Stimulated activated CD4-positive, alpha-beta T cell treated with anti-CD3 and anti-CD28 coated beads, Interleukin-12 subunit alpha, Interleukin-12 subunit beta, amount 100 ng/mL, for 24 hours (primary cell): ENCODE data around the gene FUT9.
"Not testable (repeated sequence)": the region's sequence is repeated elsewhere in the genome, so short reads cannot be mapped to it uniquely, and the experiment has no call there.

ENCODE experiments used
- DNase-seq, 2 experiments: peaks; one replicate each; pipeline ENCODE4 v3.0.0-alpha.2; 2020; ENCODE audit warnings: low read depth in 2 of 2

FUT9 gene

DNA sequence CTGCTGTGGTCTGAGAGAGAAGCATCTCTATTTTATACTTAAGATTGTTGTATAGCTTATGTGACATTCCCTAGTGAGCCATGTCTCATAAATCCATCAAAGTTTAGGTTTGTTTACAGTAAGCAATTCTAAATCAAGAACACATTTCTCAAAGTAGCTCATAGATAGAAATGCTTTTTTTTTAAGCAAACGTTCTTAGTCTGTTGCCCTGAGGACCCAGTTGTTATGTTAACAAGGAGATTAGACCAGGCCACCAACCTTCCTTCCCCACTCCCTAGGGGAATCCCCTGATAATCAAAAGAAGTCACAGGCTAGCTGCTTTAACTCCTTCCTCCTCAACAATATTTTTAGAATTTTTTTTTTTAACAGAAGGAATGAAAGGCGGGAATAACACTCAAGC lies 169.0 kb downstream of the FUT9 start:
- DNase-seq, result no peak

DNA sequence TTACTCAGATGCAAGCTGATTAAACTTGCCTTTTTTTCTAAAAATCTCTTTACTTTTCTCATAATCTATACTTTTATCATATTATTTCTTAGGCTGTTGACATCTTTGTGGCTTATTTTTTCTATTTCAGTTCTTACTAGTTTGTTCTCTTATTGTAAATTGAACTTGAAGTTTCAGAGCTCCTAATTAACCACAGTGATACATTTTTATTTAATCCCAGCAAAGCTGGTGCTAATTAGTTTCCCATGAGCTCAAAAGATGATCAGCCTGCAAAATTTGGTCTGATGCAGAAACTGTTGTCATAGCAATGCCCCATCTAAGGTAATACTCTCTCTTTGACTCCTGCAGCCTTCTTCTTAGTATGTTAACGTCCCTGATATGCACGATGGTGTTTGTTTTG lies 170.3 kb downstream of the FUT9 start:
- no peak for DNase-seq

DNA sequence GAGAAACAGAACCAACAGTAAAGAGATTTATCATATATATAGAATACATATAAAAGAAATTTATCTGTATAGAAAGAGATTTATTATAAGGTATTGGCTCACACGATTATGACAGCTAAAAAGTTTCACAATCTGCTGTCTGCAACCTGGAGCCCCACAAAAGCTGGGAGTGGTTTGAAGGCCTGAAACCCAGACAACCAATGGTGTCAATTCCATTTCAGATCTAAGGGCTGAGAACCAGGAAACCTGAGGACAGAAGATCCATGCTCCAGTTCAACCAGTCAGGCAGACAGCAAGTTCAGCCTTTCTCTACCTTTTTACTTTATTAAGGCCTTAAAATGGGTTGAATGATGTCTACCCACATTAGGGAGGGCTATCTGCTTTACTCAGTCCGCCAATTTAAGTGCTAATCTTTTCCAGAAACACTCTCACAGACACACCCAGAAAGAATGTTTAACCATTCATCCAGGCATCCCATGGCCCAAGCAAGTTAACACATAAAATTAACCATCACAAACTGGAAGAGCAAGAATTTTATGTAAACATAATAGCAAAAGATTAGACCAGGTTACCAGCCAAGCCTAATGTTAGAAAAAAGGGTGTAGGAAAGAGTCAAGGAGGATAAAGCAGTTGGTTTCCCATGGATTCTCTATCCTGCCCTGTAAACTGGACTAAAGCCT lies 170.9 kb downstream of the FUT9 start:
- no peak for DNase-seq

DNA sequence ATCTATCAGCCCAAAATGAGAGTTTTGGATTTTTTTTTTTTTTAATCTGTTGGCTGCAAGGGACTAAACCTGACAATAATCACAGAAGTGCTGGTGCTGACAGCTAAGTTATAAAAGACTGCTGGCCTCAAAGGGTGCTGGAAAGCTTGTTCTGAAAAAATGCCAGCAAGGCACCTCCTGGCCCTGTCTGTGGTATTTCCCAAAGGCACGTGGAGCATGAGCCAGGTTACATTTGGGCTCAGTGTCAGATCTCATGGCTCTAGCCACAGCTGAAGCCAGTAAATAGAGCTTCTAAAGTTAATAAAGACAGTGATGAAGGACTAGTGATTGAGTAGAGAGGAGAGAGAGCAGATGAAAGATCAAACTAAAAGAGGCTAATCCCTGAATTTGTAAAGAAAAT lies 178.9 kb downstream of the FUT9 start:
- DNase-seq, result no peak

DNA sequence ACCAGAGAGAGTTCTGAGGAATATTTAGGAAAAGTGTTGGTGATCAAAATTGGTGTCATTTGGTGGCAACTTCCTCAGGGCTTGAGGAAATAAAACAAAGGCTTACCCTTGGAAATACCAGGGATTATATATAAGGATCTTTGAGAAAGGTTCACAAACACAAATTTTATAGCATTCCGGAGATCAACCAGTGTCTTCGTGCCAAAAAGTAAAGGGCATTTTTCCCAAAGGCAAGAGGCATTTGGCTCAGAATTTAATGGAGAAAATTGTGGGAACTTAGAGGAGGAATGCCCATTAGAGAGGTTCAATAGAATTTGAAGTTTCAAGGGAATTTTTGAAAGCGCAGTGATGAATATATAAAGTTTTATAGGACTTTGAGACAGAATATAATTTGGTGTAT lies 179.5 kb downstream of the FUT9 start:
- DNase-seq, result no peak

DNA sequence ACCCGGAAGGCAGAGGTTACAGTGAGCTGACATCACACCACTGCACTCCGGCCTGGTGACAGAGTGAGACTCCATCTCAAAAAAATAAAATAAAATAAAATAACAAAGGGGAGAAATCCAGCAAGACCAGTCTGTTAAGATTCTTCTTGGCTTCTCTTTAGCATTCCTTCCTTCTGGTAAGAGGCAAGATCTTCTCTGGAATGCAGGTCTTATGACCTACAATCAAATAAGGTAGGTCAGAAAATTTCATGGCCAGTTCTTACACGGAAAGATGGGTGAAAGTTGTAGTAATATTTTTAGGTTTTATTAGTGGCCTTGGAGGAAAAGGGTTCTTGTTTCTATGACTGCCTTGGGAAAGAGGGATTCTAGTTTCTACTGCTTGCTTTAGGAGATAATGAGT lies 180.9 kb downstream of the FUT9 start:
- DNase-seq, result no peak

DNA sequence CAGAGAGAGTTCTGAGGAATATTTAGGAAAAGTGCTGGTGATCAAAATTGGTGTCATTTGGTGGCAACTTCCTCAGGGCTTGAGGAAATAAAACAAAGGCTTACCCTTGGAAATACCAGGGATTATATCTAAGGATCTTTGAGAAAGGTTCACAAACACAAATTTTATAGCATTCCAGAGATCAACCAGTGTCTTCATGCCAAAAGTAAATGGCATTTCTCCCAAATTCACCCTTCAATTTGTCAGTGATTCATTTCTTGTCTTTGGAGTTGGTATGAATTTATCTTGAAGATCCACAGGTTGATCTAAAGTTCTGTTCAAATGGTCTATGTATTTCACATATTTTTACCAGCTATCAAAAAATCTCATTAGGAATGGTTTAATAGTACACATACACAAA lies 181.5 kb downstream of the FUT9 start:
- no peak for DNase-seq

DNA sequence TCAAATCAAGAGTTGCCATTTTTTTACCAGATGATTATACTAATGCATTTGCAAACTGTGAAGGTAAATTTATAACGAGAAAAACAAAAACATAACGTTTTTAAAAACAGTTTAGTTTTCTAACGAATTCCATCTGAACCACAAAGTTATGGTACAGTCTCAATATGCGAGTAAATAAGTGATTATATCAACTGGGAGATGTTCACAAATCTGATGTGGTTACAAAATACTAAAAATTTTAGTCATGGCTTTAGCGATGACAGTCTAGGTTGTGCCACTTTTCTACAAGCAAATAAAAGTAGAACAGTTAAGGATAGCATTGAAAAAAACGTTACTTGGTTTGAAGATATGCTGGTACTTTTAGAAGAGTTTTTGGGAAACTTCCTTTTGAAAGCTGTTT lies 186.8 kb downstream of the FUT9 start:
- DNase-seq, result no peak

DNA sequence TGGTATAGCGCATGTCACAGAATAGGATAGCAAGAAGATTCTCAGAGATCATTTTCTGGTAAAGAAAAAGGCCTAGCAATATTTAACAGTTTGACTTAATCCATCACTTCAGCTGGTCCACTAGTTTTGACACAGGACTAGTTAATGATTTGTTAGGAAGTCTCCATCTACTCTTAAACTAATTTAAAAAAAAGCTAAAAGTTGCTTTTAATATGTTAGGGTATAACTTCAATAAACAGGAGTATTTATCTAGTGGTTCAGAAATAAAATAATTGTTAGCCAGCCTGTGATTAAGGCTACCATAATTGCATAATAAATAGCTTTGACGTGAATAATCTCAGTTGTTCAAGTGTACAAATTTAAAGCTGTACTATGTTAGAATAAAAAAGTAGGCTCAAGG lies 195.6 kb downstream of the FUT9 start:
- no peak for DNase-seq

DNA sequence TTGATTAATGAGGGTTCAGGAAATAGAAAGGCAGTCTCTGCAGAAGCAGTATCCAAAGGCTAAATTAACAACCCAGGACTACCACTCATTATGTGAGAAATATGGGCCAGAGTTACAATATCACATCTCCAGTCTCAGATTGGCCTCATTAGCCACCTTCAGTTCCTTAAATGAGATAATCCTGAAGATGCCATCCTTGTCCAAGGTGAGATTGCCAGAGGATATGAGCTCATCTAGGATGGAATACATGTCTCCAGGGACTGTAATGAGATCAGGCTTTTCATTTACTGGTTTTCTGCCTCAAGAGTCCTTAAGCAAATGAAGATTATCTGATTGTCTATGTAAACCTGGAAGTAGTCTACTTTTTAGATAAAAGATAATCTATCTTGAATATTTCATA lies 196.3 kb downstream of the FUT9 start:
- DNase-seq, result no peak

DNA sequence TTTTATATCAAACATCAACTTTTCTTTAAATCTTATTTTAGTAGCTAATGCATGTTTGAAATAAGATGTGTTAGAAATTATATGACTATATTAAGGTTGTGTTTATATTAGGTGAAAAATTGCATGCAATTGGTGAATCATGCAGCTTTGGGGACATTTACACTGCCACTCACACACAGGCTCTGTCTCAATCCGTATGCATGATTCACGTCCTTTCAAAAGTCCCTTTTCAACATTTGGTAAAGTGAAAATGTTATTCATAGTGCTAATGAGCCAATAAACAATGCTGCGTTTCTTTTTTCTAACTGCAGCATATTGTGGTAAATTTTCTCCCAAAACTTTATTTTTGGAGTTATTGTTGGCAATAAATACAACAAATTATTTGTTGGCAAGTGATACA lies 198.0 kb downstream of the FUT9 start:
- no peak for DNase-seq

DNA sequence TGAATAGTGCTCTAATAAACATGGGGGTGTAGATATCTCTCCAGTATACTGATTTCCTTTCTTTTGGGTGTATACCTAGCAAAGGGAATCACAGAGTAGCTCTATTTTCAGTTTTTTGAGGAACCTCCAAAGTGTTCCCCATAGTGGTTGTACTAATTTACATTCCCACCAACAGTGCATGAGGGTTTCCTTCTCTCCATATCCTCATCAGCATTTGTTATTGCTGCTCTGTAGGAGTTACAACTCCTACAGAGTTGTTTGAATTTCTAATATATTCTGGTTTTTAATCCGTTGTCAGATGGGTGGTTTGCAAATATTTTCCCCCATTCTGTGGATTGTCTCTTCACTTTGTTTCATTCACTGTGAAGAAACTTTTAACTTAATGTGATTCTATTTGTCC lies 207.9 kb downstream of the FUT9 start:
- no peak for DNase-seq

DNA sequence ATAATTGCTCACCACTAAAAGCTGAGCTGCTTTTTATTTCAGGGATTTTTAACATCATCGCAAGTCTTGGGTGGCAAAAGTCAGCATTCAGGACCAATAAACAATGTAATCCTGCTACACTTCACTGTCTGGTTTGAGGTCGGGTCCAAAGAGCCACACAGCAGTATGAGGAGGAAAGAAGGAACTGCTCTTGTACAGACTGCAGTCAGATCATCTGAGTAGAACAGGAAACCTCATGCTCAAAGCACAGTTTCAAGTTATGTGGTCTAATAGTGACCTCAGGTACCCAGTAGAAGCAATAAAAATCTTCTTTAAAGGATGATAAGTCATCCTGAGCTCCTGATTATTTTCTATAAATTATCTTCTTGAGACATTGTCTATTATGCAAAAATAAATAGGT lies 211.4 kb downstream of the FUT9 start:
- DNase-seq, result no peak

DNA sequence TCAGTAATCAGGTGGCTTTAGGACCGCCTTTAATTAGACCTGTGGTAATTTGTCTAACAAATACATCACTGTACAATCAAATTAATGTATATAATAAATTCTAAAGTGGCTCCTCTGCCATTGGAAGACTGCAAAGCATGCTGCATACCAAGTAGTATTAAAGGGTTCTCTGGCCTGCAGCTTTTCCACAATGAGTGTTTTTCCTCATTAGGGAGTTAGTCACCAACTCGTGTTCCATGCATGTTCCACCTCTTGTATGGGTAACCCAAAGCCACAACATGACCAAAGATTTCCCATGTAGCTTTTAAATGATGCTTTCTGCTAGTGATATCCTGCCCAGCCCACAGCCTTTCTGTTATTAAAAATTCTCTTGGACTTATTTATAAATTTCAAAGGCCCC lies 218.7 kb downstream of the FUT9 start:
- no peak for DNase-seq

DNA sequence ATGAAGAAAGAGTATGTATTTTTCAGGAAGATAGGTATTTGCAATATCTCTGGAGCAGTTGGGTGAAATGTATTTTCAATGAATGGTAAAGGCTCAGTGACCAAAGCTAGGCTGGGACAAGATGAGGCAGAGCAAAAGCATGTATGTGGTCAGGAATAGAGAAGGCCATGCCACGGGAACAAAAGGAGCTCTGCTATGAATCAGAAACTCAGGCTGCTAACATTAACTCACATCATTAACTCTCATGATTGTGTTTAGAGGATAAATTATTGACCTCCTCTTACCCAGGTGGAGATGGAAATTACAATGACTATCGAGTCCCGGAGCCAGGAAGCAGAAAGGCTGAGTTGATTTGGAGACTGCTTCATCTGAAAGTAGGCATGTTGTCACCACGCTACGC lies 220.2 kb downstream of the FUT9 start:
- DNase-seq, result no peak

DNA sequence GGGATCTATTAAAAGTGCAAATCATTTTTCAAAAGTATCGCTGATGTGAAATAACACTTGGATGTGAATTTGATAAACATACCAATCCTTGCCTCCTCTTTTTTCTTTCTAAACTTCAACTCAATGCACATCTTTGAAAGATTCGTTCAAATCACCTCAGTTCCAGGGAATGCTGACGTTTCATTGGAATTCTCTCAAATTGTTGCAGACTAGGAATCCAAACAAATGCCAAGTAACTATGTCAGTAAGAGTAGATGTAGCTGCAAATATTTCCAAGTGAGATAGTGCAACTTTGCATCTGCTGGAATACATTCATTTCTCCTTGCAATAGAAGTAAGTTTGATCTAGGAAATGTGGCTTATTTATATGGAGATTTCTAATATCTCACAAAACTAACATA lies 220.7 kb downstream of the FUT9 start:
- no peak for DNase-seq

DNA sequence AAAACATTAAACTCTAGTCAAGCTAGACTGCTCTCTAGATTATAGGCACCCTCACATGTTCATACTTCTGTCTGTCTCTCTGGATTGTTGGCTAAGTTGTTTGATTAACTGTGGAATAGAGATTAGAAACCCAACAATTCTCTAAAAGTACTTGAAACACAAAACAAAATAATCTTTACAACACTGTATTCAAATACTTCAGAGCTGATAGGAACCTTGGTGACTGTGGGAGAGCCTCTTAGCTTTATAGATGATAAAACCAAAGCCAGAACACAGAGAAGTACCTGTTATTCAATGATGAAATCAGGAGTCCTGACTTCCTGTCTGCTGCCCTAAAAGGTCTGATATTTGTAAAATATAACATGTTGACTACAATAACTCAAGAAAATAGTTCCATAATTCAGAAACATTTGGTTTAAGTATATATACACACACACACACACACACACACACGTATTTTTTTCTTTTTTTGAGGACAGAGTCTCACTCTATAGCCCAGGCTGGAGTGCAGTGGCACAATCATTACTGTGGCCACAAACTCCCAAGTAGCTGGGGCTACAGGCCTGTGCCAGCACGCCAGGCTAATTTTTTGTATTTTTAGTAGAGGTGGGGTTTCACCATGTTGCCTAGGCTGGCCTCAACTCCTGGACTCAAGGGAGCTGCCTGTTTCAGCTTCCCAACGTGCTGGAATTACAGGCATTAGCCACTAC lies 222.0 kb downstream of the FUT9 start:
- DNase-seq, result no peak

DNA sequence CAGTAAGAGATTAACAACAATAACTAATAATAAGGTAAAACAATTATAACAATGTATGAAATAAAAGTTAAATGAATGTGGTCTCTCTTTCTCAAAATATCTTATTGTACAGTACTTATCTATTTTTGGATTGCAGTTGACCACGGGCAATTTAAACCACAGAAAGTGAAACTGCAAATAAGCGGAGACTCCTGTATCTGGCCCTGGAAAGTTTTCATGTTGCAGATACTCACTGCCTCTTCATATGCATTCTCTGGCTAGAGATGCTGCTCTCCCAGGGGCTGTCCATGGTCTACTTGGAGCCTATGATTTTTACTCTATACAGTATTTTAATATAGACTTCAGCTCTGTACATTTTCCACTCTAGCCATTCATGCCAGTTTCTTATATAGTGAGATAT lies 230.8 kb downstream of the FUT9 start:
- no peak for DNase-seq

DNA sequence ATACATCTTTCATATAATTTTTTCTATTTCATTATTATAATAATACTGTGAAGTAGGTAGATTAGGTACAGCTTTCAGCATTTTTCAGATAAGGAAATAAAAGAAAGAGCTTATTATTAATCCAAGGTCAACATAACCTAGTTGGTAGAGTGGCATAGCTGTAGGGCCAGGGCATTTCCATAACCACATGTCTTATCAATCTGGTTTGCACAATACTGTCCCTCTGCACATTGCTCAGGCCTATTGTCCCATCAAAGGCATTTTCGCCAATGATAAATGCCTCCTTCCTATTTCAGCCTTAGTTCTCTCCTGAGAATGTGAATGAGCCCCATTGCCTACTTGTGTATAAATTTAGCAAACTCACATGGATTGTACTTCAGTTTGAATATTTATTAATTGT lies 234.0 kb downstream of the FUT9 start:
- no peak for DNase-seq

DNA sequence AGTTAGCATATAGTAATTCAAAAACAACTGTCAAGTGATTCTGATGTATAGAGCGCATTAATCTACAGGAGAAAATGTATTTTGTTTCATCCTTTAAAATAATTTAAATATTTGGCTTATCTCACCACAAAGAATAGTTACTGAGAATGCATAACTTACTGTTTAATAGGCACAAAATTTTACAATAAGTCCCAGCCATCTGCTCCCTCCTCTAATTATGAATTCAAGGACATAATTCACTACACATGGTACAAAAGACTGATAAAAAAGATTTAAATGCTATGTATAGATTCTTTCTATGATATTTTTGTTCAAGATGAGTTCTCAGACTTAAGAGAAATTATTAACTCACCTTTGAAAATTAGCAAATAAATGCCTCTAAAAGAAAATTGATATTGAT lies 242.0 kb downstream of the FUT9 start:
- no peak for DNase-seq

DNA sequence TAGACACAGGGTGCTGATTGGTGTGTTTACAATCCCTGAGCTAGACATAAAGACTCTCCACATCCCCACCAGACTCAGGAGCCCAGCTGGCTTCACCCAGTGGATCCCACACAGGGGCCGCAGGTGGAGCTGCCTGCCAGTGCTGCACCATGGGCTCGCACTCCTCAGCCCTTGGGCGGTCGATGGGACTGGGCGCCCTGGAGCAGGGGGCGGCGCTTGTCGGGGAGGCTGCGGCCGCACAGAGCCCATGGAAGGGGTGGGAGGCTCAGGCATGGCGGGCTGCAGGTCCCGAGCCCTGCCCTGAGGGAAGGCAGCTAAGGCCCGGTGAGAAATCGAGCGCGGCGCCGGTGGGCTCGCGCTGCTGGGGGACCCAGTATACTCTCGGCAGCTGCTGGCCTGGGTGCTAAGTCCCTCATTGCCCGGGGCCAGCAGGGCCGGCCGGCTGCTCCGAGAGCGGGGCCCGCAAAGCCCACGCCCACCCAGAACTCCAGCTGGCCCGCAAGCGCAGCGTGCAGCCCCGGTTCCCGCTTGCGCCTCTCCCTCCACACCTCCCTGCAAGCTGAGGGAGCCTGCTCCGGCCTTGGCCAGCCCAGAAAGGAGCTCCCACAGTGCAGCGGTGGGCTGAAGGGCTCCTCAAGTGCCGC lies 245.1 kb downstream of the FUT9 start:
- not testable (repeated sequence) for DNase-seq
